Neutrophil (primary cell): ENCODE data around the gene FGF18.
"Not testable (repeated sequence)": the region's sequence is repeated elsewhere in the genome, so short reads cannot be mapped to it uniquely, and the experiment has no call there.

ENCODE experiments used
- H3K27ac ChIP-seq: fragments of 200-600 bp; sonication (generic); 2 replicates; pipeline ENCODE4 v1.5.1; 2016; ENCODE audit warnings: mild to moderate bottlenecking, moderate library complexity
- H3K27me3 ChIP-seq: fragments of 200-600 bp; sonication (generic); 2 replicates; pipeline ENCODE4 v1.6.0; 2016; ENCODE audit warnings: mild to moderate bottlenecking
- H3K36me3 ChIP-seq: fragments of 200-600 bp; sonication (generic); 2 replicates; pipeline ENCODE4 v1.5.1; 2017
- H3K4me1 ChIP-seq, 2 experiments: fragments of 200-600 bp in 1 of 2; sonication (generic) in 1 of 2; 1 replicate in 1 of 2; 2 replicates in 1 of 2; pipeline versions ENCODE4 v1.5.1 to v1.6.1; 2013 to 2016; ENCODE audit warnings: low read depth in 1 of 2, low read length in 1 of 2, mild to moderate bottlenecking in 1 of 2, moderate library complexity in 1 of 2; ENCODE audit not compliant: control insufficient read depth in 1 of 2, insufficient read depth in 1 of 2
- H3K4me3 ChIP-seq, 2 experiments: fragments of 200-600 bp in 1 of 2; sonication (generic) in 1 of 2; 1 replicate in 1 of 2; 2 replicates in 1 of 2; pipeline ENCODE4 v1.5.1; 2013 to 2016; ENCODE audit warnings: low read depth in 1 of 2, low read length in 1 of 2, mild to moderate bottlenecking in 1 of 2, moderate library complexity in 1 of 2
- H3K9me3 ChIP-seq: fragments of 200-600 bp; sonication (generic); 2 replicates; pipeline ENCODE4 v1.5.1; 2016
- TF ChIP-seq, protein P1 (sequence below): fragments of 200-600 bp; sonication (generic); IDR thresholded peaks from 2 replicates; pipeline ENCODE4 v1.5.1; 2016; ENCODE audit warnings: antibody characterized with exemption

Gene FGF18

DNA sequence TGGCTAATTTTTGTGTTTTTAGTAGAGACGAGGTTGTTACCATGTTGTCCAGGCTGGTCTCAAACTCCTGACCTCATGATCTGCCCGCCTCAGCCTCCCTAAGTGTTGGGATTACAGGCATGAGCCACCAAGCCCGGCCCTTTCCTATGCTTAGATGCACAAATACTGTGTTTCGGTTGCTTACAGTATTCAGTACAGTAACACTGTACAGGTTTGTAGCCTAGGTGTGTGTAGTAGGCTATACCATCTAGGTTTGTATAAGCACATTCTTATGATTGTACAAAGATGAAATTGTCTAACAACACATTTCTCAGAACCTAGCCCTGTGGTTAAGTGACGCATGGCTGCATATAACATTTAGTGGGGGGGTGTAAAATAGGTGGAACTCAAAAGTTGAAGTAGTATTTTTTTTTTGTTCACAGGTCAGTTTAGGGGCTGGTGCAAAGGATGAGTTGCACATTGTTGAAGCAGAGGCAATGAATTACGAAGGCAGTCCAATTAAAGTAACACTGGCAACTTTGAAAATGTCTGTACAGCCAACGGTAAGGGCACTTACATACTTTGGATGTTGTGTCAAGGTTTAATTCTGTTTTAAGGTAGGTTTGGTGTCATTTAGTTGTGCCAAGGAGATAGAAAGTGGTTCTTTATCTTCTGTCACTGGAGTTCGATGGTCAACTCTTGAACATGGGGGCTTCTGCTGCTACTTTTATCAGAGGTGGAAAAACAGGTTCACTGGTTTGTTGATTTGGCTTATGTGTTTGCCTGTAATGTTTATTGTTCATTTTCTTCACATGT lies 28.4 kb upstream of the FGF18 start:
- Histone ChIP-seq H3K36me3 (peaks cover 39% of the 10 kb centered on the region), H3K27ac (no peak overlapping the region), H3K4me1 (peaks cover 20 to 23% of the 10 kb centered on the region in 2 experiments), H3K27me3 (no peaks in the 10 kb centered on the region), H3K9me3 (no peaks in the 10 kb centered on the region), H3K4me3 (no peak overlapping the region)
- TF ChIP-seq, protein P1, sequence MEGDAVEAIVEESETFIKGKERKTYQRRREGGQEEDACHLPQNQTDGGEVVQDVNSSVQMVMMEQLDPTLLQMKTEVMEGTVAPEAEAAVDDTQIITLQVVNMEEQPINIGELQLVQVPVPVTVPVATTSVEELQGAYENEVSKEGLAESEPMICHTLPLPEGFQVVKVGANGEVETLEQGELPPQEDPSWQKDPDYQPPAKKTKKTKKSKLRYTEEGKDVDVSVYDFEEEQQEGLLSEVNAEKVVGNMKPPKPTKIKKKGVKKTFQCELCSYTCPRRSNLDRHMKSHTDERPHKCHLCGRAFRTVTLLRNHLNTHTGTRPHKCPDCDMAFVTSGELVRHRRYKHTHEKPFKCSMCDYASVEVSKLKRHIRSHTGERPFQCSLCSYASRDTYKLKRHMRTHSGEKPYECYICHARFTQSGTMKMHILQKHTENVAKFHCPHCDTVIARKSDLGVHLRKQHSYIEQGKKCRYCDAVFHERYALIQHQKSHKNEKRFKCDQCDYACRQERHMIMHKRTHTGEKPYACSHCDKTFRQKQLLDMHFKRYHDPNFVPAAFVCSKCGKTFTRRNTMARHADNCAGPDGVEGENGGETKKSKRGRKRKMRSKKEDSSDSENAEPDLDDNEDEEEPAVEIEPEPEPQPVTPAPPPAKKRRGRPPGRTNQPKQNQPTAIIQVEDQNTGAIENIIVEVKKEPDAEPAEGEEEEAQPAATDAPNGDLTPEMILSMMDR, result no peak

DNA sequence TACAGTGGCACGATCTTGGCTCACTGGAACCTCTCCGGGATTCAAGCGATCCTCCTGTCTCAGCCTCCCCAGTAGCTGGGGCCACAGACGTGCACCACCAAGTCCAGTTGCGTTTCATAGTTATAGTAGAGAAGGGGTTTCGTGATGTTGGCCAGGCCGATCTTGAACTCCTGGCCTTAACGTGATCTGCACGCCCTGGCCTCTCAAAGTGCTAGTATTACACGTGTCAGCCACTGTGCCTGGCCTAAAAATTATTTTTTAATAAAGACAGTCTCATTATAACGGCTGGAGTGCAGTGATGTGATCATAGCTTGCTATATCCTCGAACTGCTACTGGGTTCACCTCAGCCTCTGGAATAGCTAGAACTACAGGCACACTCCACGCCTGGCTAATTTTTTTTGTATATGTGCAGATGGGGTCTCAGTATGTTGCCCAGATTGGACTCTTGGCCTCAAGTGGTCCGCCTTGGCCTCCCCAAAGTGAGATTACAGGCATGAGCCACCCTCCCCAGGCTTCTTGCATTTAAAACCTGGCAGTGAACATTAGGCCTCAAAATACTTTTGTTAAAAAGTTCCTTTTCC lies 27.4 kb upstream of the FGF18 start:
- Histone ChIP-seq H3K9me3 (no peaks in the 10 kb centered on the region), H3K27me3 (no peaks in the 10 kb centered on the region), H3K4me1 (peaks cover 16 to 19% of the 10 kb centered on the region in 2 experiments), H3K36me3 (peaks cover 46% of the 10 kb centered on the region), H3K4me3 (no peak overlapping the region), H3K27ac (no peak overlapping the region)
- TF ChIP-seq, protein P1, result no peak

DNA sequence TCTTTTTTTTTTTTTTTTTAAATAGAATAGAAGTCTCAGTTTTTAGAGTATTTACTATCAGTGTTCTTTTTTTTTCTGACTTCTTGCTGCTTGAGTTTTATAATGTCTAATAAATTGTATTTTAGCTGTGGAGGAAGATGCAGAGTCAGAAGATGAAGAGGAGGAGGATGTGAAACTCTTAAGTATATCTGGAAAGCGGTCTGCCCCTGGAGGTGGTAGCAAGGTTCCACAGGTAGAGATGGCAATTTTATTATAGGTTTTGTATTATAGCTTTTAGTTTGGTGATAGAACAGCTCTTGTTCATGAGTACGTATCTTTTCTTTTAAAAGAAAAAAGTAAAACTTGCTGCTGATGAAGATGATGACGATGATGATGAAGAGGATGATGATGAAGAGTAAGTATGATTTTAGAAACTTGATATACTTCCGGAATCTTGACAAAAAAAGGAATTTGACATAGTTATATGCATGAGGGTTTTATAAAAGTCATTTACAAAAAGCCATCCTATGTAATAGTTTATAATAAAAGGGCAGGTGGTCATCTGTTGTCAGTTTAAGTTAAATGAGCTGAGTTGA lies 26.8 kb upstream of the FGF18 start:
- Histone ChIP-seq H3K4me1 (peaks cover 12 to 19% of the 10 kb centered on the region in 2 experiments), H3K27ac (no peak overlapping the region), H3K36me3 (peaks cover 46% of the 10 kb centered on the region)

DNA sequence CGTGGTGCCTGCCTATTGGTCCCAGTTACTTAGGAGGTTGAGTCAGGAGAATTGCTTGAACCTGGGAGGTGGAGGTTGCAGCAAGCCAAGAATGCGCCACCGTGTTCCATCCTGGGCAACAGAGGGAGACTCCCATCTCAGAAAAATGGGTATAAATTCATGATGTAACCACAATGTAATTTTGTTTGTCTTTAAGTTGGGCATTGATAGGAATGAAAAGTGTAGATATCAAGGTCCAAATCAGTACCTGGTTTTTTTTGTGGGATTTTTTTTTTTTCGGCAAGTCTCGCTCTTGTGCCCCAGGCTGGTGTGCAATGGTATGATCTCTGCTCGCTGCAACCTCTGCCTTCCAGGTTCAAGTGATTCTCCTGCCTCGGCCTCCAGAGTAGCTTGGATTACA lies 24.4 kb upstream of the FGF18 start:
- TF ChIP-seq, protein P1, result no peak
- H3K36me3 ChIP-seq, result peaks cover 46% of the 10 kb centered on the region
- H3K4me1 ChIP-seq, result peaks cover 1 to 10% of the 10 kb centered on the region in 2 experiments
- no peaks in the 10 kb centered on the region for H3K9me3 ChIP-seq
- H3K27me3 ChIP-seq, result no peaks in the 10 kb centered on the region
- no peak overlapping the region for H3K4me3 ChIP-seq
- no peak overlapping the region for H3K27ac ChIP-seq

More for the DNA sequence above, 26.8 kb upstream of the FGF18 start:
- Histone ChIP-seq H3K4me3 (no peak overlapping the region), H3K9me3 (no peaks in the 10 kb centered on the region), H3K27me3 (no peaks in the 10 kb centered on the region)
- TF ChIP-seq, protein P1, result no peak

DNA sequence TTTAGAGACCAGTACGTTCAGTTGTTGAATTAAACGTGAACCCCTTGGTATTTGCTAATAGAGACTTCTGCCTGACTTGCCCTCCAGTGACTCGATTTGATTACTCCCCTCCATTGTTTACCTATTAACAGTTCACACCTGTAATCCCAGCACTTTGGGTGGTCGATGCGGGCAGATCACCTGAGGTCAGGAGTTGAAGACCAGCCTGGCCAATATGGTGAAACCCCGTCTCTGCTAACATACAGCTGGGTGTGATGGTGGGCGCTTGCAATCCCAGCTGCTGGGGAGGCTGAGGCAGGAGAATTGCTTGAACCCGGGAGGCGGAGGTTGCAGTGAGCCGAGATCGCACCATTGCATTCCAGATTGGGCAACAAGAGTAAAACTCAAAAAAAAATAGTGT lies 22.9 kb upstream of the FGF18 start:
- H3K27ac ChIP-seq, H3K4me3 ChIP-seq, H3K27me3 ChIP-seq, H3K9me3 ChIP-seq: not testable (repeated sequence)
- peaks cover 8 to 17% of the 10 kb centered on the region in 2 experiments for H3K4me1 ChIP-seq
- peaks cover 52% of the 10 kb centered on the region for H3K36me3 ChIP-seq

DNA sequence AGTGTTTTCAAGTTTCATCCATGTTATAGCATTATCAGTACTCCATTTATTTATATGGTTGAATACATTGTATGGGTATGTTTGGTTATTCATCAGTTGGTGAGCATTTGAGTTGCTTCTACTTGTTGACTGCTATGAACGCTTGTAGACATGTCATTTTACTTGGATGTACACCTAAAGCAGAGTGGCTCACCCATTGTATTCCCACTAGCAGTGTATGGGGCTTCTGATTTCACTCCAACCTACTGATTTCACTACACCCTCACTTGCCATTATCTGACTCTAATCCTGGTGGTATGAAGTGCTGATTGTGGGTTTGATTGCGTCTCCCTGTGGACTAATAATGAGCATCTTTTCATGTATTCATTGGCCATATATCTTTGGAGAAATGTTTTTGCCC lies 22.3 kb upstream of the FGF18 start:
- TF ChIP-seq, protein P1, result no peak
- Histone ChIP-seq H3K4me3 (no peak overlapping the region), H3K4me1 (peaks cover 8 to 17% of the 10 kb centered on the region in 2 experiments), H3K9me3 (no peaks in the 10 kb centered on the region), H3K27ac (no peak overlapping the region), H3K36me3 (peaks cover 49% of the 10 kb centered on the region), H3K27me3 (no peaks in the 10 kb centered on the region)
